ENCODE results near the gene C22orf31.

The C22orf31 gene

DNA sequence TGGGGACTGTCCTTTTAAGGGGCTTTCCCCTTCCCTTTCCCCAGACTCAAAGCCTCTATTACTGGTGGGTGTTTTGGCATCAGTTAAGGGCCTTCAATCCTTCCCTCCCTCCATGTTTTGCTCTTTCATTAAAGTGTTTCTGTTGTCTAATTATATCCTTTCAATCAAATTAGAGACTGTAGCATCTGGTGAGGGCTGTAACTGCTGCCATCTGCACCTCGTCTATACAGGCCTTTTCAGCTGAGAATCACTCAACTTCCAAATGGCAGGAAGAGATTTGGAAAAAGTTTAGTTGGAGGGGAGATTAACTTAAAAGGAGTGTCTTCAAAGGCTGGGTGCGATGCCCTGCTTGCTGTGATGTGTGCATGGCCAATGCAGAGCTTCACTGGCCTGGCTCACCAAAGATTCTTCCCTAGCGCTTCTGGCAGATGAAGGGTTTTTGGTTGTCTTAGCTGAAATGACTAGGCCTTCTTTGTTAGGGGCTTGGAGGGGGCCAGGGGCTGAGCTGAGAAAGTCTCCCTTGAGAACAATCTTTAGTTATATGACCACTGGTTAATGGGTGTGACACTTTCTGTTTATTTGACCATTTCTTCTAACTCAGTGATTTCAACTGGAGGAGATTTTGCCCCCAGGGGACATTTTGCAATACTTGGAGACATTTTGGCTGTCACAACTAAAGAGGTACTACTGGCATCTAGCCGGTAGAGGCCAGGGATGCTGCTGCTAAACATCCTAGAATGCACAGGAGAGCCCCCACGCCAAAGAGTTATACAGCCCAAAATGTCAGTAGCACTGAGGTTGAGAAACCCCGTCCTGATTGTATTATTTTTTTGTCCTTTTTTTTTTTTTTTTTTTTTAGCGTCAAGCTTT lies 18.7 kb upstream of the C22orf31 start:
- no peak for DNase-seq

GRCh38 chr22:29079218-29079901 lies 17.7 kb upstream of the C22orf31 start:
- no peak for DNase-seq

DNA sequence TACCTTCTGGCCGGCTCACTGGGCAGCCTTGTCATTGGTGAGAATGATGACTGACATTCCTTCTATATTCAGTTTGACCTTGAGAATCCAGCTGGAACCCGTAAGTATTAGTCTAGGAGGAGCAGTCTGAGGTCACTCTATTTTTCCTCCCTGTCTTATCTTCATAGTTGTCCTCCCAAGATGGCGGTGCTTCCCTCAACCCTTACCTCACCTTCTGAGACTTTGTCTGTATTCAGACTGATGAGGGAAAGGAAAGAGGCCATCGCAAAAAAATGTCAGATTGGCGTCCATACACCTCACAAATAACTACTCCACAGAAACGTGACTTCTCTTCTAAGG lies 17.2 kb upstream of the C22orf31 start:
- no peak for DNase-seq

DNA sequence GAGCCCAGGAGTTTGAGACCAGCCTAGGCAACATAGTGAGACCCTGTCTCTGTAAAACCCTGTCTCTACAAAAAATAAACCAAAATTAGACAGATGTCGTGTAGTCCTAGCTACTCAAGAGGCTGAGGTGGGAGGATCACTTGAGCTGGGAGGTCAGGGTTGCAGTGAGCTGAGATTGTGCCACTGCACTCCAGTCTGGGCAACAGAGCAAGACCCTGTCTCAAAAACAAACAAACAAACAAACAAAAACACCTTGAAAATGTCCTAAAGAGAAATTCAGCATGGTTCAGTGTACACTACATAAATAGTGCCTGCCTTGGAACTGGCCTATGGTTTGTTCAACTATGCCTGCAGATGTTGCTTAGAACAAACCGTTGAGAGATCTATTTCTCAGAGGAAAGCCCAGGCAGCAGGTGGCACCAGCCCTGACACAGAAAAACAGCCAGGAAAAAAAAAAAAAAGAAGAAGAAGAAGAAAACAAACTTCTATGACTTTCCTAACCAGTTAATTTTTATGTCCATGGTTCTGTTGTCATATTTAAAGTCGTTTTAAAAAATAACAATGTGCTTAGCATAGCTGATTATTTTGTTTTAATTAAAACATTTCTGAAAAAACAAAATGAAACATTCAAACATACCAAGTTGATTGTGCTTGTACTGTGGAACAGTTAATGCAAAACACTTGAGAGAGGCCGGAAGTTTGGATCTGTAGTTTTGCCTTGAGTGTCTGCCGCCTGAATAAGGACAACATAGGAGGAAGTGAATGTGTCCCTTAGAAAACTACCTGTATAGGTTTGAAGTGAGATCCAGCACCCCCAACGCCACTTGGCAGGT lies 16.6 kb upstream of the C22orf31 start:
- DNase-seq: no peak

DNA sequence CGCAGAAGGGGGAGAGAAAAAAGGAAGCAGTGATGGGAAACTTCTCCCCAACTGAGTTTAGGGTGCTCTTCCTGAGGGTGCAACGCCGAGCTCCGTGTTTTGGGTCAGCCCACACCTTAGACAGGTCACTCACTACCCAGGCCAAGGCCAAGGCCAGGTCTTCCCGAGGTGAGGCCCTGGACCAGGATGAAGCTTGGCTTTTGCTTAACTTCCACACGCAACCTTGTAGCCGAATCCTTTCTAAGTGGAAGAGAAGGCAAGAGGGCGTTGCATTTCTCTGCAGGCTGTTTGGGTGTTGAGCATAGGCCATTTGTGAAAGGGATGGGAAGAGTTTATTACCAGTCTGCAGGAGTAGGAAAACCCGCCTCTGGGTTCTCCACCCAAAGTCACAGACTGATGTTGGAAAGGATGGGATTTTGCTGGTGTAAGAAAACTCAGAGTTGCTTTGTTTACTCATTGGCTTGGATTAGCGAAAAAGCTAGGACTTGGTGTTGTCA lies 12.7 kb upstream of the C22orf31 start:
- no peak for DNase-seq

GRCh38 chr22:29073618-29074275 lies 12.1 kb upstream of the C22orf31 start:
- peak; percentile 17 to 50 for DNase-seq

GRCh38 chr22:29072979-29073617 lies 11.5 kb upstream of the C22orf31 start, which contains the start of gene KREMEN1:
Gene KREMEN1, plus strand, starts transcription at chr22:29073035. Its CDS starts 96 bp downstream, at chr22:29073131.
- DNase-seq: no peak

- peak; percentile 81 to 84 for DNase-seq
Observed at GRCh38 chr22:29072193-29072978, 10.8 kb upstream of the C22orf31 start.

DNA sequence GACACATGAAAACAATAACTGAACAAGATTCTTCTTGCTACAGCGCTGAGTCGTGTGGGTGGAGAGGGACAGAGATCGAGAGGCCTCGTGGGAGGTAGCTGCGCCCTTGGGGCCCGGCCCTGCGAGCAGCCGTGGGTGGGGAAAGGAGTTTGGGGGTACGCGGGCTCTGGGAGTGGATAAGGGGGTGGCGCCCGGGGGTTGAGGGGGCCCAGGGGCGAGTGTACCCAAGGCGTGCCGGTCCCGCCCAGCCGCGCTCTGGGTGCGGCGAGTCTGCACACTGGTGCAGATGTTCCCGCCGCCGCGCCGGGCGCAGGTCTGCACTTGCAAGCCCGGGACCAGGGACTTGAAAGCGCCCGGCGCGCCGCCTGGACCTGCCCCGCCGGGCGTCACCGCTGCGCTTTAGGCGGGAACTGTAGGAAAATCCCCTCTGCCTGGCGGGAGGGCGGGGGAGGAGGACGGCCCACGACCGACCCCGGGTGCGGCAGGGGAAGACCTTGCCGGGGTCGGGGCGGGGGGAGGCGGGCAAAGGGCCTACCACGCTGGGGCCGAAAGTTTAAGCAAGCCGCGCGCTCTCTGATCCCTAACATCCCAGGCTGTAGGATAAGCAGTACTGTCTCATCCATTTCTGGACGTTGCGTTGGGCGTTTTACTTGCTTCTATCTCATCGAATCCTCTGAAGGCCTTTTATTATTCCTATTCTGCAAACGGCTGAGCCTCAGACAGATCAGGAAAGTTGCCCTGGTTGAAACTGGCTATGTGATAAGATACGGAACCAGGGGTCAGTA lies 9.8 kb upstream of the C22orf31 start:
- DNase-seq: peak in 1 of 2 experiments; percentile 28

GRCh38 chr22:29070490-29070889 lies 8.9 kb upstream of the C22orf31 start:
- no peak for DNase-seq

DNA sequence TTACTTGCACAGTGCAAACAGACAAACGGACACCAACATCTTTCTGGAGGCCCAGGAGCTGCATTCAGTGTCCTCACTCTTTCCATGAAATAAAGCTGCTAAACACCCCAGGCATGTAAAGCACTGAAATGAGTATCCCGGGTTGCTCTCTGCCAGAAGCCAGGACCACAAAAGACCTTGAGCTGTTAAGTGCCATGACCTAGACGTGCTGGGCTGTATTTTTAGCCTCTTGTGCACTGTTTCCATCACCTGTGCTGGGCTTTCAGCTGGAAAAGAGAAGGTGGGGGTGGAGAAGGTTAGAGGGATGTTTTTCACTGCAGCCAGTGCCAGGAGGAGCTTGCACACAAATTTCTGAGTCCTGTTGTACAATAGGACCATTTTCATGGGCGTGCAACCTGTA lies 7.8 kb upstream of the C22orf31 start:
- DNase-seq: no peak

GRCh38 chr22:29065468-29066190 lies 4.0 kb upstream of the C22orf31 start:
- no peak for DNase-seq

DNA sequence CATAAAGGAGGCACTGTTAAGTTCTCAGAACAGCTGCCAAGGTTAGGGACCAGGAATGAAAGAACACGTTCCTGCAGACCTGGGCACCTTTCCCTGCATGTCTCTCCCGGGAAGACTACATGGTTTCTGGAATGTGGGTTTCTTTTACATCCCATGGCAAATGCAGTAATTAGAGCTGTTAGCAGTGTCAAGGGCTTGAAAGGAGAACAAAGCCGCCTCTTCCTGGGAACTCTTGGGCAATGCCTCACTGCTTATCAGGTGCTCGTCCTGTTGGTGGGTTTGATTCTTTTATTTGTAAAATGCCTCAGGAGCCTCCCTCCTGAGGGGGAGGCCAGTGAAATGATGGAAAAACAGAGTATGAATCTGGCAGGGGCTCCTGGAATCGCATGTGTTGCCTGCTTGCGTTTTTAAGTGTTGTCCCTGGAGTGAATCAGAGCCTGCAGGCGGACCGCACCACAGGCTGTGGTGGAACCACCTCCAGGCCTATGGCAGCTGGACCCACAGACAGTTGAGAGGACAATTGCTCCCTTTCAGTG lies 723 bp upstream of the C22orf31 start:
- DNase-seq: no peak

DNA sequence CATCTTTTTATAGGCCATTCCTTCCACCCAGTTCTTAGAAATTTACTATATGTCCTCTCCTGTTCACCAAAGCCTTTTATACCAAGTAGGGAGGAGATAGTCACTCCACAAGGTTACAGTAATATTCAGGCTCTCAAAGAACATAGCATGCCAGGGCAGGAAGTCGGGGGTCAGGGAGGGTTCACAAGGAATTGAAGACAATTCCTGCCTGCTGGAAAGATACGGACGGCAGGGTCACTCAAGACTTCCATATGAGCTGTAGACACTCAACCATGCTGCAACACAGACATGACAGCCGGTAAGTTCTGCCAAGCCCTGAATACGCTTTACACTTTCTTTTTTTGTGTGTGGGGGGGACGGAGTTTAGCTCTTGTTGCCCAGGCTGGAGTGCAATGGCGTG lies 700 bp downstream of the C22orf31 start:
- no peak for DNase-seq

DNA sequence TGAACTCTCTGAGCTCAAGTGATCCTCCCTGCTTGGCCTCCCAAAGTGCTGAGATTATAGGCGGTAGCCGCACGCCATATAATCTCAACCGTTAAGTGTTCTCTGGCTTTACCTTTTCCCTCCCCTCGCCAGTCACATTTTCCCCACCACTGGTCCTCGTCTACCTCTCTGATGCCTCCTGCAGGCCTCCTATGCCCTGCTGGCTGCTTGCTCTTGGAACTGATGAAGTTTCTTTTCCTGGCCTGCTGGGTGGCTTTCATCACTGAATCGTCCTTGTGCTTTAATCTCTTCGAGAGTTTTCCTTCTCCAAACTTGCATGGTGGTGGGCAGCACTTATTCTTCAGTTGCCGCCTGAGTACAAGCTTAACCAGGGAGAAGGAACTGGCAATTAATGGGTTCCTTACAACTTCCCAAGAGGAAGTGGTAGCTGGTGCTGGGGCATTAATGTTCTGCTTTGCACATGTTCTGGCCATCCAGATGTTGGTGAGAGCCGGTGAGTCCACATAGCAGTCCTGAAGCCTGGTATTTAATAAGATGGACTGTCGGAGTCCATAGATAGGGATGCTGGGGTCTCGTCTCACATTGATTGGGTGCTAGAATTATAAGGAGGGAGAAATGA lies 1.3 kb downstream of the C22orf31 start:
- no peak for DNase-seq

DNA sequence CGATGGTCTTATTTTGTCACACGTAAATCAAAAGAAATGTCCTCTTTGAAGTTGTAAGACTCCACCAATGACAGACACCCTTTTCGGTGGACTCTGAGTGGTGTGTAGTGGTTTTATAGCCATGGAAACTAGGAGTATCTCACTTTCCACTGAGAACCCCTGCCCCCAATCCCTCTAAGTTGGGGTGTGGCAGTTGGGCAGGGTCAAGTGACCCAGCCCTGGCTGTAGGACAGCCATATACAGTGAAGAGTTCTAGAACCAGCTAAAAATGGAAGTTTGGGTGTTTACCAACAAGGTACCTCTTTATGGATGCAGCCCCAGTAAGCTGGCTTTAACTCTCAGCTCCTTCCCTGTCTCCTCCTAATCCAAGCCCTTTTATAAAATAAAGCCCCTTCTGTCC lies 5.2 kb downstream of the C22orf31 start:
- no peak for DNase-seq

DNA sequence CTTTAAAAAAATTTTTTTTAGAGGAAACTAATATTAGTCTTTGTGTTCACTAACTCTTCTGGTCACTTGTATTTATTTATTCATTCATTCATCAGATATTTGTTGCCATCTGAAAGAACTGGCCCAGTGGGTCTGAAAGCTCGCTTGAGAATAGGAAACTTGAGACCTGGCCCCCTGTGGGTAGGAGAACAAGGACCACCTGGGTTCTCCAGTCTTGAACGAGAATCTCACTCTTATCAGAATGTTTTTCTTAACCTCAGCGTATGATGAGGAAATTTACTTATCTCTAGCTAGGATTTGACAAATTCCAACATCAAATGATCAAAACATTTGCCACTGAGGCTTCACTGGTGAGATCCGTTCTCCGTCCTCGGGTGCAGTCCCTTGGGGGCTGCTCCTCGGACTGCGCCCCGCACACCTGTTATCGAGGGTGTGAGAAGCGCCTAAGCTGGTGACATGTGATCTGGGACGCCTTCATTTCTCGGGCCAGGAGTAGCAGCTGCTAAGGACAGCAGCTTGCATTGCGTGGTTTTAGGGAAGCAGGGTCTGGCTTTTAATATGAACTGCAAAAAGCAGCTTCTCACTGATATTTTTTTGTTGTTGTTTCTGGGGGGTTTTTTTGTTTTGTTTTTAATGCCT lies 6.3 kb downstream of the C22orf31 start:
- DNase-seq: no peak

GRCh38 chr22:29054251-29054767 lies 7.3 kb downstream of the C22orf31 start:
- DNase-seq: no peak
